ENCODE measurements around the gene ERCC6L.

ERCC6L gene

DNA sequence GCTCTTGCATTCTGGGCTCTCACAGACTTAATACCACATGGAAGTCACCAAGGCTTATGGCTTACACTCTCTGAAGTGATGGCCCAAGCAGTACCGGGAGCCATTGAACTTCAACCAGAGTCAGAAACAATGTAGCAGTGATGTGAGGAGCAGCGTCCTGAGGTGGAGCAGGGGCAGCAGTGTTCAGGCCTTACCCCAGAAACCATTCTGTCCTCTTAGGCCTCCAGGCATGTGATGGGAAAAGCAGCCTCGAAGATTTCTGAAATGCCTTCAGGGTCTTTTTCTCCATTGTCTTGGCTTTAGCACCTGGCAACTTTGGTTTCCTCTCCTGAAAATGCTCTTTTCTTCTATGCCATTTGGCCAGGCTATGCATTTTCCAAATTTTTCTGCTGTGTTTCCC is 80.1 kb downstream of the ERCC6L start:
- DNase-seq = no peak

Data from NCI-H146 (cell line).